Measurements from ENCODE around the gene FRS3. TPM values are rescaled to one million over a fixed set of nuclear protein-coding genes. Genes with fewer than 3 reads are reported as not detected.
A peak's percentile ranks its signal among the peaks of the same experiment; 100 is the strongest.

FRS3 gene
- total and polyA plus RNA-seq, 2 of the 13 experiments (the other 11 are each of a cell fraction or from before 2014, with no cell fraction given): 3.0 to 7.4 TPM

GRCh38 chr6:41758641-41759035 lies 21.1 kb downstream of the FRS3 start (continued):
- TF ChIP-seq REST (IDR thresholded peaks at IDR 0.05; ENCODE audit: borderline replicate concordance in 1 of 2, low read depth in 1 of 2, low read length in 2 of 2): no peak
- TF ChIP-seq REL (CRISPR knock-in tag; conservative IDR thresholded peaks at IDR 0.05): no peak
- no peak for TF ChIP-seq MIER2 (CRISPR knock-in tag; IDR thresholded peaks at IDR 0.05)
- TF ChIP-seq HHEX (CRISPR knock-in tag; IDR thresholded peaks at IDR 0.05): no peak

GRCh38 chr6:41757931-41758640 lies 21.6 kb downstream of the FRS3 start:
- CTCF ChIA-PET (ENCODE audit: low intra/inter-chr PET ratio, low total read pairs): no interaction called here
- no peak for FAIRE-seq
- WGBS (ENCODE audit: low lambda C conversion rate): 42% methylated on average over 6 of the region's 8 CpGs

More at GRCh38 chr6:41757931-41758640, 21.6 kb downstream of the FRS3 start:
- DNase-seq (ENCODE audit: low spot score) (no peak), ATAC-seq (peak; percentile 8)
- no peaks in the 10 kb centered on the region for H3K36me3 ChIP-seq (replicated peaks in 1 of 2; ENCODE audit: control insufficient read depth in 1 of 2, insufficient read depth in 2 of 2, low read length in 2 of 2)
- POLR2A ChIA-PET: interaction anchor here (1.1 to 4.5 kb wide), 6 partner anchors 10 to 30 kb away, joined by 3 to 31 read pairs (median 6); partner anchors contain the start of gene PGC
- peaks cover 64% of the 10 kb centered on the region for H3K4me1 ChIP-seq (ENCODE audit: insufficient read depth, low read length)
- no peak overlapping the region for H3K27ac ChIP-seq (ENCODE audit: extremely low read length, insufficient read depth, low read length)
- no peaks in the 10 kb centered on the region for H3K9me3 ChIP-seq (ENCODE audit: low read length)
- H3K9ac ChIP-seq (ENCODE audit: insufficient read depth, low read depth, low read length): no peak overlapping the region
- no TSS peak for BruUV-seq (replicated peaks)
- no peaks in the 10 kb centered on the region for H4K20me1 ChIP-seq (ENCODE audit: insufficient read depth, low read length)
- H2AFZ ChIP-seq (ENCODE audit: low read length): no peak overlapping the region
- no peaks in the 10 kb centered on the region for H3K27me3 ChIP-seq (ENCODE audit: control insufficient read depth in 1 of 2, insufficient read depth in 2 of 2, low read length in 2 of 2)
- intact Hi-C loops (cut with micrococcal nuclease; ENCODE audit: unreplicated experiment): no loop called here
- H3K4me3 ChIP-seq (replicated peaks in 1 of 3; ENCODE audit: insufficient read depth in 1 of 3, low read depth in 2 of 3, low read length in 3 of 3): no peak overlapping the region
- TF ChIP-seq ZNF644 (CRISPR knock-in tag; IDR thresholded peaks at IDR 0.05; ENCODE audit: low read depth) (no peak), FOSL2 (CRISPR knock-in tag; IDR thresholded peaks at IDR 0.05) (peak; percentile 28; the same call in 1 of the 2 replicates), TMF1 (CRISPR knock-in tag; IDR thresholded peaks at IDR 0.05; ENCODE audit: low read depth) (no peak), XRCC5 (optimal IDR thresholded peaks at IDR 0.05; ENCODE audit: low read length) (no peak), ZNF326 (CRISPR knock-in tag; IDR thresholded peaks at IDR 0.05; ENCODE audit: borderline replicate concordance) (no peak), ZBTB43 (CRISPR knock-in tag; conservative IDR thresholded peaks at IDR 0.05) (no peak), NFKBIZ (CRISPR knock-in tag; IDR thresholded peaks at IDR 0.05) (no peak), ZNF431 (CRISPR knock-in tag; IDR thresholded peaks at IDR 0.05; ENCODE audit: borderline replicate concordance, low read depth) (no peak)
- no peak overlapping the region for H3K4me2 ChIP-seq (ENCODE audit: low read depth, low read length)
- in situ Hi-C loops (cut with HindIII; ENCODE audit: extremely low pct_ligation_motif_present, low pct_unique_long_range_greater_than_20kb): no loop called here
- H3K79me2 ChIP-seq (ENCODE audit: insufficient read depth, low read length): no peaks in the 10 kb centered on the region
